Muscle of arm (tissue), 12 donors: ENCODE data around the gene DSCAM. TPM values are rescaled to one million over a fixed set of nuclear protein-coding genes. Genes with fewer than 3 reads are reported as not detected.
A peak's percentile ranks its signal among the peaks of the same experiment; 100 is the strongest.

Experiments used
- DNase-seq: peaks from one replicate; pipeline ENCODE4 v3.0.0-alpha.2; 2013
- polyA plus RNA-seq, 12 donors: library from polyadenylated mRNA; unstranded; fragments of 120-200 nt; gene quantifications; one replicate each; pipeline ENCODE4 v1.2.1, GENCODE V29; 2013; ENCODE audit not compliant: insufficient read length in 12 of 12

The DSCAM gene
- polyA plus RNA-seq, 12 donors: 0.54 to 2.2 (median 1.4) TPM; not detected in 1

GRCh38 chr21:40013001-40013735 is 833.8 kb downstream of the DSCAM start:
- no peak for DNase-seq

GRCh38 chr21:40011371-40011770 is 835.6 kb downstream of the DSCAM start:
- no peak for DNase-seq

GRCh38 chr21:40002978-40003377 is 844.0 kb downstream of the DSCAM start:
- no peak for DNase-seq

GRCh38 chr21:39984286-39984991 is 862.5 kb downstream of the DSCAM start:
- peak; percentile 45 for DNase-seq

GRCh38 chr21:39980241-39980820 is 866.6 kb downstream of the DSCAM start:
- DNase-seq: no peak

- no peak for DNase-seq
These were observed 867.6 kb downstream of the DSCAM start for GRCh38 chr21:39979321-39979720.

- no peak for DNase-seq
These were observed 870.2 kb downstream of the DSCAM start for GRCh38 chr21:39976800-39977199.

- DNase-seq: peak; percentile 19
These were observed 873.8 kb downstream of the DSCAM start for GRCh38 chr21:39972976-39973770.

- DNase-seq: no peak
These were observed 874.5 kb downstream of the DSCAM start for GRCh38 chr21:39972471-39972870.

- no peak for DNase-seq
These were observed 875.0 kb downstream of the DSCAM start for GRCh38 chr21:39971956-39972355.

GRCh38 chr21:39969691-39970364 is 877.1 kb downstream of the DSCAM start:
- DNase-seq: no peak

- no peak for DNase-seq
These were observed 878.9 kb downstream of the DSCAM start for GRCh38 chr21:39968010-39968409.

GRCh38 chr21:39966786-39967185 is 880.2 kb downstream of the DSCAM start:
- no peak for DNase-seq

GRCh38 chr21:39965026-39965425 is 881.9 kb downstream of the DSCAM start:
- DNase-seq: no peak

GRCh38 chr21:39961251-39961650 is 885.7 kb downstream of the DSCAM start:
- DNase-seq: no peak
